Hepatocyte (in vitro differentiated cells): ENCODE data around the gene PLA2G4E. TPM values are rescaled to one million over a fixed set of nuclear protein-coding genes. Genes with fewer than 3 reads are reported as not detected.

Experiments
- DNase-seq: peaks from one replicate; pipeline ENCODE4 v3.0.0-alpha.2; 2016; ENCODE audit warnings: low spot score
- H2AFZ ChIP-seq: fragments of 200-600 bp; sonication (generic); 2 replicates; pipeline ENCODE4 v1.6.0; 2016; ENCODE audit warnings: antibody characterized with exemption, mild to moderate bottlenecking
- H3K27ac ChIP-seq: fragments of 200-600 bp; sonication (generic); 2 replicates; pipeline ENCODE4 v1.5.1; 2016; ENCODE audit warnings: mild to moderate bottlenecking
- H3K27me3 ChIP-seq: fragments of 200-600 bp; sonication (generic); 2 replicates; pipeline ENCODE4 v1.6.1; 2016
- H3K36me3 ChIP-seq: fragments of 200-600 bp; sonication (generic); replicated peaks from 2 replicates; pipeline ENCODE4 v1.5.1; 2016; ENCODE audit warnings: low read depth; ENCODE audit not compliant: insufficient read depth
- H3K4me1 ChIP-seq: fragments of 200-600 bp; sonication (generic); 2 replicates; pipeline ENCODE4 v1.5.1; 2016; ENCODE audit warnings: mild to moderate bottlenecking, moderate library complexity; ENCODE audit not compliant: insufficient read depth
- H3K4me2 ChIP-seq: fragments of 200-600 bp; sonication (generic); 2 replicates; pipeline ENCODE4 v1.6.0; 2016
- H3K4me3 ChIP-seq: fragments of 200-600 bp; sonication (generic); 2 replicates; pipeline ENCODE4 v1.5.1; 2016; ENCODE audit warnings: mild to moderate bottlenecking
- H3K79me2 ChIP-seq: fragments of 200-600 bp; sonication (generic); 2 replicates; pipeline ENCODE4 v1.6.0; 2017; ENCODE audit warnings: mild to moderate bottlenecking
- H3K9me2 ChIP-seq: fragments of 200-600 bp; sonication (generic); replicated peaks from 2 replicates; pipeline ENCODE4 v1.6.0; 2017; ENCODE audit warnings: mild to moderate bottlenecking; ENCODE audit not compliant: insufficient read depth
- H3K9me3 ChIP-seq: fragments of 200-600 bp; sonication (generic); 2 replicates; pipeline ENCODE4 v1.5.1; 2016; ENCODE audit warnings: low read depth, mild to moderate bottlenecking
- H4K20me1 ChIP-seq: fragments of 200-600 bp; sonication (generic); 2 replicates; pipeline ENCODE4 v1.6.0; 2016; ENCODE audit warnings: mild to moderate bottlenecking; ENCODE audit not compliant: insufficient read depth, poor library complexity, severe bottlenecking
- CTCF ChIP-seq: fragments of 200-600 bp; sonication (generic); IDR thresholded peaks from 2 replicates; pipeline ENCODE4 v1.5.1; 2016; ENCODE audit warnings: antibody characterized with exemption, mild to moderate bottlenecking; ENCODE audit not compliant: poor library complexity
- EZH2 ChIP-seq: fragments of 200-600 bp; sonication (generic); IDR thresholded peaks from 2 replicates; pipeline ENCODE4 v1.6.1; 2016; ENCODE audit warnings: antibody characterized with exemption, mild to moderate bottlenecking, borderline replicate concordance
- EZH2phosphoT487 ChIP-seq: fragments of 200-600 bp; sonication (generic); IDR thresholded peaks from one replicate; pipeline ENCODE4 v1.6.1; 2018; ENCODE audit warnings: antibody characterized with exemption, mild to moderate bottlenecking, low read depth, moderate library complexity; ENCODE audit not compliant: unreplicated experiment, severe bottlenecking
- WGBS: methylation state at CpG from one replicate; pipeline ENCODE4 v1.1.6; 2016; ENCODE audit warnings: low lambda C conversion rate; ENCODE audit errors: missing lambda C conversion rate; 5-methylcytosine and 5-hydroxymethylcytosine counted together
- polyA plus RNA-seq: library from polyadenylated mRNA; unstranded; fragments of >200 nt; fragmentation: Nextera tagmentation; extraction: Ambion mirVana; gene quantifications from 2 replicates; pipeline ENCODE4 v1.2.1, GENCODE V29; 2016
- total RNA-seq: library from RNA; depleted of rRNA; stranded (reverse); fragments of >200 nt; gene quantifications from 2 replicates; pipeline ENCODE4 v1.2.3, GENCODE V29; 2014

Gene PLA2G4E
- total and polyA plus RNA-seq, 2 experiments from 2014 or later: 0.07 to 0.54 TPM

GRCh38 chr15:42056934-42057798, 36.3 kb upstream of the PLA2G4E start:
- H3K9me2 ChIP-seq: no peaks in the 10 kb centered on the region
- H4K20me1 ChIP-seq: no peaks in the 10 kb centered on the region
- H2AFZ ChIP-seq: peak overlapping the region; percentile 37
- H3K4me1 ChIP-seq: no peaks in the 10 kb centered on the region
- DNase-seq: peak; percentile 91
- TF ChIP-seq EZH2 (no peak), CTCF (peak; percentile 78)
- peak overlapping the region; percentile 88 for H3K27ac ChIP-seq
- H3K27me3 ChIP-seq: no peaks in the 10 kb centered on the region
- 17% methylated on average over 37 of the region's 37 CpGs for WGBS
- no peaks in the 10 kb centered on the region for H3K9me3 ChIP-seq
- H3K79me2 ChIP-seq: no peaks in the 10 kb centered on the region
- H3K4me2 ChIP-seq: peak overlapping the region; percentile 76
- H3K4me3 ChIP-seq: no peak overlapping the region
- no peaks in the 10 kb centered on the region for H3K36me3 ChIP-seq

GRCh38 chr15:42053914-42054313, 33.1 kb upstream of the PLA2G4E start:
- Histone ChIP-seq H3K79me2 (no peaks in the 10 kb centered on the region), H2AFZ (no peak overlapping the region), H3K4me1 (peaks cover 10% of the 10 kb centered on the region), H3K27ac (no peak overlapping the region), H3K9me3 (no peaks in the 10 kb centered on the region), H3K4me2 (no peak overlapping the region), H3K9me2 (no peaks in the 10 kb centered on the region), H4K20me1 (no peaks in the 10 kb centered on the region), H3K36me3 (no peaks in the 10 kb centered on the region), H3K27me3 (no peaks in the 10 kb centered on the region), H3K4me3 (no peak overlapping the region)
- no peak for DNase-seq
- WGBS: 46% methylated on average over 2 of the region's 2 CpGs
- TF ChIP-seq CTCF (no peak), EZH2phosphoT487 (no peak), EZH2 (no peak)

GRCh38 chr15:42053010-42053409, 32.2 kb upstream of the PLA2G4E start:
- Histone ChIP-seq H3K79me2 (no peaks in the 10 kb centered on the region), H3K36me3 (no peaks in the 10 kb centered on the region), H3K9me3 (no peaks in the 10 kb centered on the region), H2AFZ (no peak overlapping the region), H3K4me2 (no peak overlapping the region), H4K20me1 (no peaks in the 10 kb centered on the region), H3K27me3 (no peaks in the 10 kb centered on the region), H3K4me3 (no peak overlapping the region), H3K27ac (no peak overlapping the region), H3K4me1 (peaks cover 10% of the 10 kb centered on the region), H3K9me2 (no peaks in the 10 kb centered on the region)
- no peak for DNase-seq
- 68% methylated on average over 4 of the region's 4 CpGs for WGBS
- TF ChIP-seq EZH2phosphoT487 (no peak), EZH2 (no peak), CTCF (no peak)
